HCT116 (cell line): ENCODE results near the gene TLK2. TPM values are rescaled to one million over a fixed set of nuclear protein-coding genes. Genes with fewer than 3 reads are reported as not detected.
"Not testable (repeated sequence)": the region's sequence is repeated elsewhere in the genome, so short reads cannot be mapped to it uniquely, and the experiment has no call there.

Experiments used
- ATAC-seq: fragments of 200-7000 bp; cut with Tn5 transposase; 2 replicates; pipeline ENCODE4 v1.9.1; 2020; ENCODE audit warnings: mild to moderate bottlenecking, moderate library complexity
- BruUV-seq: library from RNA; stranded (reverse); fragments of 400-500 nt; replicated peaks from 2 replicates; lab custom pipeline; 2021; lab: Mats Ljungman, UMichigan
- CTCF ChIA-PET: fragments of 300-600 bp; sonication (Branson Sonifier 250); formaldehyde crosslinking; loops from one replicate; lab custom pipeline; 2021; ENCODE audit warnings: antibody characterized with exemption; lab: Charles Lee
- POLR2A ChIA-PET: fragments of 300-600, 350-600 bp; sonication (Branson Sonifier 250); formaldehyde crosslinking; loops from one replicate; lab custom pipeline; 2021; ENCODE audit warnings: antibody characterized with exemption; lab: Charles Lee
- RAD21 ChIA-PET, 2 experiments: fragments of 300-600 bp; sonication (Branson Sonifier 250); formaldehyde crosslinking; loops; one replicate each; lab custom pipeline; 2023; ENCODE audit warnings: low total read pairs in 2 of 2; ENCODE audit not compliant: uncharacterized antibody in 2 of 2, unreplicated experiment in 2 of 2, low non-redundant PET in 1 of 2; lab: Charles Lee
- DNase-seq: peaks from one replicate; pipeline ENCODE4 v3.0.0-alpha.2; 2010; ENCODE audit warnings: low read depth, low spot score
- H2AFZ ChIP-seq: fragments of 200-600 bp; shearing (Covaris generic), sonication (generic); 2 replicates; pipeline ENCODE4 v1.6.1; 2017; ENCODE audit warnings: low read depth, mixed run types, mixed read lengths, antibody characterized with exemption, low read length; ENCODE audit not compliant: poor library complexity, severe bottlenecking
- H3K27ac ChIP-seq: 2 replicates; pipeline ENCODE4 v1.5.1; 2012; ENCODE audit warnings: low read depth, low read length
- H3K27me3 ChIP-seq: fragments of 200-600 bp; sonication (generic); 2 replicates; pipeline ENCODE4 v1.6.1; 2016; ENCODE audit warnings: mixed run types, low read length, mixed read lengths; ENCODE audit not compliant: insufficient read depth
- H3K36me3 ChIP-seq, 2 experiments: fragments of 200-500 bp in 1 of 2; fragments of 200-600 bp in 1 of 2; sonication (Bioruptor generic) in 1 of 2; sonication (generic) in 1 of 2; 2 replicates each; pipeline versions ENCODE4 v1.5.1 to v1.6.1; 2014 to 2016; ENCODE audit warnings: low read length in 2 of 2, inconsistent platforms in 1 of 2, mixed read lengths in 1 of 2, mixed run types in 1 of 2; ENCODE audit not compliant: insufficient read depth in 2 of 2, control insufficient read depth in 1 of 2
- H3K4me1 ChIP-seq, 2 experiments: fragments of 200-600 bp in 1 of 2; sonication (generic) in 1 of 2; 2 replicates each; pipeline versions ENCODE4 v1.5.1 to v1.6.1; 2012 to 2017; ENCODE audit warnings: low read length in 2 of 2, inconsistent platforms in 1 of 2, mild to moderate bottlenecking in 1 of 2, mixed read lengths in 1 of 2, mixed run types in 1 of 2, moderate library complexity in 1 of 2; ENCODE audit not compliant: insufficient read depth in 2 of 2, control insufficient read depth in 1 of 2
- H3K4me2 ChIP-seq: fragments of 200-600 bp; sonication (generic); 2 replicates; pipeline ENCODE4 v1.6.1; 2017; ENCODE audit warnings: mixed run types, low read length, mixed read lengths
- H3K4me3 ChIP-seq, 2 experiments: fragments of 200-600 bp in 1 of 2; sonication (generic) in 1 of 2; replicated peaks in 1 of 2; 2 replicates each; pipeline ENCODE4 v1.5.1; 2011 to 2016; ENCODE audit warnings: low read length in 2 of 2, control low read depth in 1 of 2, low read depth in 1 of 2, mild to moderate bottlenecking in 1 of 2, mixed read lengths in 1 of 2, mixed run types in 1 of 2
- H3K79me2 ChIP-seq: fragments of 200-600 bp; sonication (generic); 2 replicates; pipeline ENCODE4 v1.6.1; 2017; ENCODE audit warnings: mild to moderate bottlenecking, mixed run types, low read length, moderate library complexity, mixed read lengths; ENCODE audit not compliant: insufficient read depth
- H3K9ac ChIP-seq: fragments of 200-600 bp; sonication (generic); 2 replicates; pipeline ENCODE4 v1.6.1; 2016; ENCODE audit warnings: low read length, mixed read lengths
- H3K9me2 ChIP-seq: fragments of 200-600 bp; sonication (generic), shearing (Covaris generic); 2 replicates; pipeline ENCODE4 v1.6.1; 2017; ENCODE audit warnings: mixed run types, mild to moderate bottlenecking, moderate library complexity; ENCODE audit not compliant: insufficient read depth
- H3K9me3 ChIP-seq, 2 experiments: fragments of 200-500 bp in 1 of 2; fragments of 200-600 bp in 1 of 2; sonication (Bioruptor generic) in 1 of 2; sonication (generic) in 1 of 2; 2 replicates each; pipeline ENCODE4 v1.6.1; 2014 to 2017; ENCODE audit warnings: low read length in 2 of 2, mixed read lengths in 2 of 2, inconsistent platforms in 1 of 2, low read depth in 1 of 2, mild to moderate bottlenecking in 1 of 2, mixed run types in 1 of 2, moderate library complexity in 1 of 2; ENCODE audit not compliant: control insufficient read depth in 1 of 2, insufficient read depth in 1 of 2
- H4K20me1 ChIP-seq: fragments of 200-600 bp; sonication (generic), shearing (Covaris generic); 2 replicates; pipeline ENCODE4 v1.6.1; 2017; ENCODE audit warnings: mixed run types, mild to moderate bottlenecking, moderate library complexity; ENCODE audit not compliant: insufficient read depth
- EGR1 ChIP-seq: IDR thresholded peaks from 2 replicates; pipeline ENCODE4 v1.6.1; 2012; ENCODE audit warnings: low read depth
- TCF7L2 ChIP-seq: IDR thresholded peaks from 2 replicates; pipeline ENCODE4 v1.7.0; 2011; ENCODE audit warnings: borderline replicate concordance, inconsistent platforms; ENCODE audit not compliant: insufficient read depth, insufficient read length; ENCODE audit errors: extremely low read depth
- ZFX ChIP-seq: fragments of 450-650 bp; IDR thresholded peaks from 2 replicates; pipeline ENCODE4 v1.6.1; 2017
- intact Hi-C: fragments of 100-400 bp; cut with micrococcal nuclease; formaldehyde crosslinking; loops from 2 replicates; pipeline ENCODE4 v1.10.0; 2022
- total RNA-seq: library from RNA; stranded (reverse); gene quantifications from one replicate; pipeline ENCODE4 v1.2.1, GENCODE V29; 2021; ENCODE audit not compliant: unreplicated experiment

TLK2 gene
- total RNA-seq, 1 experiment from 2014 or later, result 56.6 TPM

- H4K20me1 ChIP-seq, H3K36me3 ChIP-seq, H3K9me2 ChIP-seq, DNase-seq, CTCF ChIA-PET, POLR2A ChIA-PET, BruUV-seq, H2AFZ ChIP-seq, RAD21 ChIA-PET, H3K27me3 ChIP-seq, H3K9me3 ChIP-seq: not testable (repeated sequence)
- TF ChIP-seq EGR1 (peak; percentile 56; the same call in 1 of the 2 replicates), TCF7L2 (peak; percentile 86)
- Histone ChIP-seq H3K4me2 (peak overlapping the region; percentile 88), H3K79me2 (peaks cover 37% of the 10 kb centered on the region), H3K4me3 (peak overlapping the region; percentile 53 to 69), H3K4me1 (peaks cover 7 to 17% of the 10 kb centered on the region in 2 experiments), H3K9ac (peak overlapping the region; percentile 83), H3K27ac (peak overlapping the region; percentile 81)
- ATAC-seq, result peak; percentile 36
- intact Hi-C loops, result loop anchor here (10.0 kb wide), 1 partner anchor 53 kb away; the partner anchor contains the start of gene METTL2A
Measured at GRCh38 chr17:62477718-62478408, 762 bp upstream of the TLK2 start.

GRCh38 chr17:62478880-62479638 is 434 bp downstream of the TLK2 start:
- Histone ChIP-seq H3K79me2 (peaks cover 47% of the 10 kb centered on the region), H3K4me3 (peak overlapping the region; percentile 69 to 86)
- DNase-seq, result not testable (repeated sequence)

GRCh38 chr17:62479639-62480258 is 1.1 kb downstream of the TLK2 start:
- H2AFZ ChIP-seq, RAD21 ChIA-PET, H3K9me3 ChIP-seq, H3K27me3 ChIP-seq, H3K36me3 ChIP-seq, H3K9me2 ChIP-seq, H4K20me1 ChIP-seq, POLR2A ChIA-PET, CTCF ChIA-PET, DNase-seq: not testable (repeated sequence)
- TSS peak; percentile 62 for BruUV-seq
- intact Hi-C loops, result loop anchor here (10.0 kb wide), 1 partner anchor 55 kb away; the partner anchor contains the start of gene METTL2A
- ATAC-seq, result peak; percentile 5
- Histone ChIP-seq H3K79me2 (peaks cover 48% of the 10 kb centered on the region), H3K27ac (peak overlapping the region; percentile 89), H3K4me1 (peaks cover 7 to 17% of the 10 kb centered on the region in 2 experiments), H3K4me3 (peak overlapping the region; percentile 69 to 86), H3K9ac (peak overlapping the region; percentile 83), H3K4me2 (peak overlapping the region; percentile 79)

More at GRCh38 chr17:62478880-62479638, 434 bp downstream of the TLK2 start:
- H3K9me2 ChIP-seq, POLR2A ChIA-PET, H4K20me1 ChIP-seq, H3K9me3 ChIP-seq, CTCF ChIA-PET: not testable (repeated sequence)
- H3K27ac ChIP-seq, result peak overlapping the region; percentile 89
- ATAC-seq, result peak; percentile 43
- peak; percentile 100 for TF ChIP-seq ZFX
- TF ChIP-seq, all 23 proteins: peak for 1; not testable (repeated sequence) for 22
- BruUV-seq, H2AFZ ChIP-seq, RAD21 ChIA-PET, H3K27me3 ChIP-seq, H3K36me3 ChIP-seq: not testable (repeated sequence)
- peak overlapping the region; percentile 79 for H3K4me2 ChIP-seq
- peaks cover 7 to 17% of the 10 kb centered on the region in 2 experiments for H3K4me1 ChIP-seq
- peak overlapping the region; percentile 83 for H3K9ac ChIP-seq
- intact Hi-C loops, result loop anchor here (10.0 kb wide), 1 partner anchor 54 kb away; the partner anchor contains the start of gene METTL2A
